GM12878 (cell line): Measurements from ENCODE around the gene RASA4B. TPM values are rescaled to one million over a fixed set of nuclear protein-coding genes. Genes with fewer than 3 reads are reported as not detected.

Source experiments
- ATAC-seq: fragments of 200-7000 bp; cut with Tn5 transposase; 3 replicates; pipeline ENCODE4 v1.9.1; 2020; ENCODE audit warnings: mild to moderate bottlenecking, moderate library complexity
- BruUV-seq: library from RNA; stranded (reverse); fragments of 400-500 nt; replicated peaks from 2 replicates; lab custom pipeline; 2021; lab: Mats Ljungman, UMichigan
- CTCF ChIA-PET: fragments of 300-600 bp; sonication (Branson Sonifier 250); formaldehyde crosslinking; extraction: SDS; loops from one replicate; lab custom pipeline; 2021; ENCODE audit warnings: inconsistent platforms; lab: Yijun Ruan, JAX
- POLR2A ChIA-PET: fragments of 350-600 bp; formaldehyde crosslinking; extraction: SDS; loops from one replicate; lab custom pipeline; 2021; ENCODE audit warnings: inconsistent platforms; lab: Charles Lee
- RAD21 ChIA-PET: fragments of 300-600 bp; sonication (Branson Sonifier 250); formaldehyde crosslinking; loops from one replicate; lab custom pipeline; 2023; ENCODE audit warnings: antibody characterized with exemption; ENCODE audit not compliant: unreplicated experiment; lab: Charles Lee
- SMC1A ChIA-PET: fragments of 300-600 bp; sonication (Branson Sonifier 250); formaldehyde crosslinking; loops from one replicate; lab custom pipeline; 2023; ENCODE audit not compliant: unreplicated experiment, uncharacterized antibody; lab: Charles Lee
- DNase-seq: peaks from one replicate; pipeline ENCODE4 v3.0.0-alpha.2; 2011; ENCODE audit warnings: low read depth, low spot score
- FAIRE-seq: peaks from 3 replicates; lab custom pipeline; 2011; peaks lifted over from hg19 to GRCh38; lab: Jason Lieb, UNC
- H2AFZ ChIP-seq: 2 replicates; pipeline ENCODE4 v1.6.0; 2011; ENCODE audit warnings: low read depth, low read length, control low read depth; ENCODE audit not compliant: control insufficient read depth
- H3K27ac ChIP-seq: 2 replicates; pipeline ENCODE4 v1.5.1; 2011; ENCODE audit warnings: control low read depth; ENCODE audit not compliant: control insufficient read depth, insufficient read depth
- H3K27me3 ChIP-seq, 2 experiments: replicated peaks in 1 of 2; 2 replicates each; pipeline versions ENCODE4 v1.6.0 to v1.6.1; 2011; ENCODE audit warnings: low read length in 1 of 2; ENCODE audit not compliant: control insufficient read depth in 2 of 2, insufficient read depth in 2 of 2
- H3K36me3 ChIP-seq, 2 experiments: 2 replicates each; pipeline ENCODE4 v1.5.1; 2011; ENCODE audit warnings: low read length in 1 of 2; ENCODE audit not compliant: control insufficient read depth in 2 of 2, insufficient read depth in 2 of 2
- H3K4me1 ChIP-seq: 2 replicates; pipeline ENCODE4 v1.6.1; 2011; ENCODE audit warnings: mild to moderate bottlenecking, low read length, moderate library complexity, mixed read lengths; ENCODE audit not compliant: control insufficient read depth, insufficient read depth
- H3K4me2 ChIP-seq: 2 replicates; pipeline ENCODE4 v1.6.0; 2011; ENCODE audit warnings: control low read depth; ENCODE audit not compliant: control insufficient read depth, insufficient read depth
- H3K4me3 ChIP-seq: fragments of 200-600 bp; sonication (generic); 2 replicates; pipeline ENCODE4 v1.5.1; 2016
- H3K79me2 ChIP-seq: 2 replicates; pipeline ENCODE4 v1.6.0; 2011; ENCODE audit warnings: low read length; ENCODE audit not compliant: control insufficient read depth, insufficient read depth
- H3K9ac ChIP-seq: 2 replicates; pipeline ENCODE4 v1.8.0; 2011; ENCODE audit warnings: low read length, control low read depth, mixed read lengths; ENCODE audit not compliant: control insufficient read depth, insufficient read depth
- H3K9me3 ChIP-seq: replicated peaks from 3 replicates; pipeline ENCODE4 v1.5.1; 2011; ENCODE audit warnings: mild to moderate bottlenecking, low read length; ENCODE audit not compliant: control insufficient read depth, insufficient read depth
- H4K20me1 ChIP-seq: 2 replicates; pipeline ENCODE4 v1.6.0; 2011; ENCODE audit not compliant: control insufficient read depth, insufficient read depth
- ATF3 ChIP-seq: IDR thresholded peaks from 2 replicates; pipeline ENCODE4 v1.6.1; 2011; ENCODE audit warnings: low read depth, mild to moderate bottlenecking, low read length, moderate library complexity, borderline replicate concordance; ENCODE audit errors: extremely low read depth
- BHLHE40 ChIP-seq, 2 experiments: fragments of 450-650 bp in 1 of 2; IDR thresholded peaks; 2 replicates each; pipeline ENCODE4 v1.6.1; 2011 to 2017; ENCODE audit warnings: low read depth in 2 of 2, borderline replicate concordance in 1 of 2, improper control_type of control experiment in 1 of 2, low read length in 1 of 2, mild to moderate bottlenecking in 1 of 2
- BRCA1 ChIP-seq: IDR thresholded peaks from 2 replicates; pipeline ENCODE4 v1.6.1; 2011; ENCODE audit warnings: low read depth, low read length, improper control_type of control experiment
- CREB1 ChIP-seq: IDR thresholded peaks from 2 replicates; pipeline ENCODE4 v1.6.1; 2012; ENCODE audit warnings: low read depth, mild to moderate bottlenecking, inconsistent platforms
- E2F8 ChIP-seq: fragments of 450-650 bp; IDR thresholded peaks from 2 replicates; pipeline ENCODE4 v1.6.1; 2018; ENCODE audit warnings: mild to moderate bottlenecking, low read depth, moderate library complexity; ENCODE audit not compliant: partially characterized antibody
- EED ChIP-seq: sonication (generic); IDR thresholded peaks from 2 replicates; pipeline ENCODE4 v1.6.1; 2016; ENCODE audit warnings: antibody characterized with exemption, low read depth
- LARP7 ChIP-seq: fragments of 450-650 bp; IDR thresholded peaks from 2 replicates; pipeline ENCODE4 v1.6.1; 2017; ENCODE audit warnings: mild to moderate bottlenecking
- NR2C1 ChIP-seq: fragments of 450-650 bp; IDR thresholded peaks from 2 replicates; pipeline ENCODE4 v1.6.1; 2017; ENCODE audit warnings: antibody characterized with exemption, mild to moderate bottlenecking, moderate library complexity
- RUNX3 ChIP-seq: IDR thresholded peaks from 2 replicates; pipeline ENCODE4 v1.6.1; 2012; ENCODE audit warnings: low read length, inconsistent platforms
- SRF ChIP-seq, 2 experiments: IDR thresholded peaks; 2 replicates each; pipeline ENCODE4 v1.6.1; 2011; ENCODE audit warnings: low read depth in 2 of 2, low read length in 2 of 2, mild to moderate bottlenecking in 1 of 2, moderate library complexity in 1 of 2
- WRNIP1 ChIP-seq: IDR thresholded peaks from 2 replicates; pipeline ENCODE4 v1.6.1; 2011; ENCODE audit warnings: low read depth, low read length, improper control_type of control experiment, borderline replicate concordance
- WGBS: methylation state at CpG from one replicate; pipeline ENCODE4 v1.1.6; 2016; ENCODE audit warnings: low lambda C conversion rate; ENCODE audit not compliant: insufficient replicate concordance, insufficient coverage; ENCODE audit errors: missing lambda C conversion rate; 5-methylcytosine and 5-hydroxymethylcytosine counted together
- in situ Hi-C: fragments of 300-500 bp; cut with MboI; formaldehyde crosslinking; loops from 9 replicates; pipeline ENCODE4 v1.14.3; 2018; ENCODE audit warnings: mixed read lengths
- intact Hi-C: fragments of 100-400 bp; cut with micrococcal nuclease; formaldehyde crosslinking; loops from one replicate; pipeline ENCODE4 v1.14.2; 2022; ENCODE audit not compliant: unreplicated experiment
- polyA plus RNA-seq, 11 experiments: library from polyadenylated mRNA; depleted of rRNA in 4 of 11; unstranded in 6 of 11; stranded (reverse) in 5 of 11; fragments of >200 nt; fragmentation: Nextera tagmentation in 4 of 11; fragmentation: Illumina TruSeq in 1 of 11; extraction: Ambion mirVana in 4 of 11; extraction: Trizol in 1 of 11; gene quantifications; 1 replicate in 1 of 11; 2 replicates in 10 of 11; pipeline versions ENCODE4 v1.2.1 to v1.2.3, GENCODE V29; 2011 to 2016; ENCODE audit warnings: inconsistent platforms in 2 of 11, missing spikeins in 2 of 11, low read depth in 1 of 11
- total RNA-seq, 4 experiments: library from RNA; depleted of rRNA in 3 of 4; stranded (reverse); fragments of >200 nt in 3 of 4; fragmentation: Illumina TruSeq in 1 of 4; extraction: Trizol in 1 of 4; gene quantifications; 2 replicates each; pipeline versions ENCODE4 v1.2.1 to v1.2.3, GENCODE V29; 2013 to 2021

The RASA4B gene
- total and polyA plus RNA-seq, 10 of the 15 experiments (the other 5 are each of a cell fraction or from before 2014, with no cell fraction given), result 0.10 to 16.4 (median 6.4) TPM

GRCh38 chr7:102451371-102452054 lies 66.1 kb downstream of the RASA4B start:
- POLR2A ChIA-PET, result interaction anchor here (2.0 kb wide), 1 partner anchor 14 kb away, joined by 4 read pairs; no protein-coding TSS in a partner anchor
- no TSS peak for BruUV-seq
- ATAC-seq, result no peak
- intact Hi-C loops (no loop called here), in situ Hi-C loops (loop anchor here (5.0 to 10.0 kb wide), 2 partner anchors 47 to 164 kb away; partner anchors contain the start of gene SH2B2)
- H4K20me1 ChIP-seq, result no peaks in the 10 kb centered on the region
- no peaks in the 10 kb centered on the region; the same call in 1 of the 2 replicates for H3K79me2 ChIP-seq
- H3K27ac ChIP-seq, result no peak overlapping the region
- no peak overlapping the region for H3K9ac ChIP-seq
- 74% methylated on average over 23 of the region's 23 CpGs for WGBS
- RAD21 ChIA-PET, result interaction anchor here (1.2 to 1.9 kb wide), 3 partner anchors 40 to 47 kb away, joined by 3 to 13 read pairs (median 6); no protein-coding TSS in a partner anchor
- peaks cover 8 to 16% of the 10 kb centered on the region in 2 experiments; a peak in 3 of 4 replicates for H3K36me3 ChIP-seq
- SMC1A ChIA-PET, result no interaction called here
- H3K27me3 ChIP-seq, result no peaks in the 10 kb centered on the region
- no peak for FAIRE-seq
- TF ChIP-seq WRNIP1, result no peak
- H3K4me2 ChIP-seq, result no peak overlapping the region
- H3K4me3 ChIP-seq, result no peak overlapping the region
- no peak for DNase-seq
- H3K9me3 ChIP-seq, result no peaks in the 10 kb centered on the region
- no peak overlapping the region for H2AFZ ChIP-seq
- CTCF ChIA-PET, result interaction anchor here (1.7 to 5.4 kb wide), 4 partner anchors 13 to 60 kb away, joined by 4 to 101 read pairs (median 32); partner anchors contain the start of genes ALKBH4 and LRWD1
- no peaks in the 10 kb centered on the region for H3K4me1 ChIP-seq

- ATAC-seq (peak; percentile 91), FAIRE-seq (no peak), DNase-seq (no peak)
- POLR2A ChIA-PET, result interaction anchor here (0.6 to 2.0 kb wide), 4 partner anchors 16 to 53 kb away, joined by 3 to 4 read pairs (median 3); no protein-coding TSS in a partner anchor
- in situ Hi-C loops (loop anchor here (5.0 to 10.0 kb wide), 2 partner anchors 45 to 163 kb away; partner anchors contain the start of gene SH2B2), intact Hi-C loops (loop anchor here (1.0 kb wide), 1 partner anchor 46 kb away; no protein-coding TSS in a partner anchor)
- H3K27me3 ChIP-seq, result no peaks in the 10 kb centered on the region
- H3K27ac ChIP-seq, result no peak overlapping the region
- RAD21 ChIA-PET, result interaction anchor here (0.6 to 3.7 kb wide), 12 partner anchors 13 to 171 kb away, joined by 3 to 40 read pairs (median 4); partner anchors contain the start of gene PRKRIP1
- H3K79me2 ChIP-seq, result peaks cover 3% of the 10 kb centered on the region; the same call in 1 of the 2 replicates
- peaks cover 10% of the 10 kb centered on the region for H3K4me1 ChIP-seq
- H3K4me2 ChIP-seq, result no peak overlapping the region
- H3K4me3 ChIP-seq, result no peak overlapping the region
- SMC1A ChIA-PET, result interaction anchor here (0.5 to 2.7 kb wide), 11 partner anchors 8 to 171 kb away, joined by 3 to 27 read pairs (median 6); partner anchors contain the start of gene PRKRIP1
- CTCF ChIA-PET, result interaction anchor here (0.7 to 5.4 kb wide), 14 partner anchors 9 to 171 kb away, joined by 3 to 101 read pairs (median 5); partner anchors contain the start of genes ALKBH4, LRWD1 and PRKRIP1
- no peaks in the 10 kb centered on the region for H4K20me1 ChIP-seq
- no peak overlapping the region for H3K9ac ChIP-seq
- WGBS, result 50% methylated on average over 6 of the region's 6 CpGs
- H3K9me3 ChIP-seq, result no peaks in the 10 kb centered on the region
- H2AFZ ChIP-seq, result no peak overlapping the region
- BruUV-seq, result no TSS peak
- H3K36me3 ChIP-seq, result peaks cover 8 to 20% of the 10 kb centered on the region in 2 experiments; a peak in 3 of 4 replicates
- TF ChIP-seq E2F8, result no peak
- TF ChIP-seq ATF3, result no peak
- TF ChIP-seq BRCA1, result no peak
- 0 out of 2 replicates have a peak, but pooled peaks have one; percentile 30 for TF ChIP-seq EED
- TF ChIP-seq NR2C1, result no peak
- TF ChIP-seq BHLHE40 (IDR thresholded peaks at IDR 0.05; ENCODE audit: borderline replicate concordance in 1 of 2, low read depth in 2 of 2, low read length in 1 of 2), result peak in 1 of 2 experiments; percentile 12; a peak in 1 of 4 replicates
- TF ChIP-seq RUNX3, result no peak
- TF ChIP-seq CREB1, result 0 out of 2 replicates have a peak, but pooled peaks have one; percentile 14
- no peak for TF ChIP-seq SRF (IDR thresholded peaks at IDR 0.05; ENCODE audit: low read depth in 2 of 2, low read length in 2 of 2)
- TF ChIP-seq LARP7, result no peak
Observed at GRCh38 chr7:102450242-102450641, 67.3 kb downstream of the RASA4B start.
